GM12878 (cell line): ENCODE results near the gene NAA11. TPM values are rescaled to one million over a fixed set of nuclear protein-coding genes. Genes with fewer than 3 reads are reported as not detected.

Experiments used
- ATAC-seq: fragments of 200-7000 bp; cut with Tn5 transposase; 3 replicates; pipeline ENCODE4 v1.9.1; 2020; ENCODE audit warnings: mild to moderate bottlenecking, moderate library complexity
- BruUV-seq: library from RNA; stranded (reverse); fragments of 400-500 nt; replicated peaks from 2 replicates; lab custom pipeline; 2021; lab: Mats Ljungman, UMichigan
- CTCF ChIA-PET: fragments of 300-600 bp; sonication (Branson Sonifier 250); formaldehyde crosslinking; extraction: SDS; loops from one replicate; lab custom pipeline; 2021; ENCODE audit warnings: inconsistent platforms; lab: Yijun Ruan, JAX
- POLR2A ChIA-PET: fragments of 350-600 bp; formaldehyde crosslinking; extraction: SDS; loops from one replicate; lab custom pipeline; 2021; ENCODE audit warnings: inconsistent platforms; lab: Charles Lee
- RAD21 ChIA-PET: fragments of 300-600 bp; sonication (Branson Sonifier 250); formaldehyde crosslinking; loops from one replicate; lab custom pipeline; 2023; ENCODE audit warnings: antibody characterized with exemption; ENCODE audit not compliant: unreplicated experiment; lab: Charles Lee
- SMC1A ChIA-PET: fragments of 300-600 bp; sonication (Branson Sonifier 250); formaldehyde crosslinking; loops from one replicate; lab custom pipeline; 2023; ENCODE audit not compliant: unreplicated experiment, uncharacterized antibody; lab: Charles Lee
- DNase-seq: peaks from one replicate; pipeline ENCODE4 v3.0.0-alpha.2; 2011; ENCODE audit warnings: low read depth, low spot score
- FAIRE-seq: peaks from 3 replicates; lab custom pipeline; 2011; peaks lifted over from hg19 to GRCh38; lab: Jason Lieb, UNC
- H2AFZ ChIP-seq: 2 replicates; pipeline ENCODE4 v1.6.0; 2011; ENCODE audit warnings: low read depth, low read length, control low read depth; ENCODE audit not compliant: control insufficient read depth
- H3K27ac ChIP-seq: 2 replicates; pipeline ENCODE4 v1.5.1; 2011; ENCODE audit warnings: control low read depth; ENCODE audit not compliant: control insufficient read depth, insufficient read depth
- H3K27me3 ChIP-seq, 2 experiments: replicated peaks in 1 of 2; 2 replicates each; pipeline versions ENCODE4 v1.6.0 to v1.6.1; 2011; ENCODE audit warnings: low read length in 1 of 2; ENCODE audit not compliant: control insufficient read depth in 2 of 2, insufficient read depth in 2 of 2
- H3K36me3 ChIP-seq, 2 experiments: 2 replicates each; pipeline ENCODE4 v1.5.1; 2011; ENCODE audit warnings: low read length in 1 of 2; ENCODE audit not compliant: control insufficient read depth in 2 of 2, insufficient read depth in 2 of 2
- H3K4me1 ChIP-seq: 2 replicates; pipeline ENCODE4 v1.6.1; 2011; ENCODE audit warnings: mild to moderate bottlenecking, low read length, moderate library complexity, mixed read lengths; ENCODE audit not compliant: control insufficient read depth, insufficient read depth
- H3K4me2 ChIP-seq: 2 replicates; pipeline ENCODE4 v1.6.0; 2011; ENCODE audit warnings: control low read depth; ENCODE audit not compliant: control insufficient read depth, insufficient read depth
- H3K4me3 ChIP-seq: fragments of 200-600 bp; sonication (generic); 2 replicates; pipeline ENCODE4 v1.5.1; 2016
- H3K79me2 ChIP-seq: 2 replicates; pipeline ENCODE4 v1.6.0; 2011; ENCODE audit warnings: low read length; ENCODE audit not compliant: control insufficient read depth, insufficient read depth
- H3K9ac ChIP-seq: 2 replicates; pipeline ENCODE4 v1.8.0; 2011; ENCODE audit warnings: low read length, control low read depth, mixed read lengths; ENCODE audit not compliant: control insufficient read depth, insufficient read depth
- H3K9me3 ChIP-seq: replicated peaks from 3 replicates; pipeline ENCODE4 v1.5.1; 2011; ENCODE audit warnings: mild to moderate bottlenecking, low read length; ENCODE audit not compliant: control insufficient read depth, insufficient read depth
- H4K20me1 ChIP-seq: 2 replicates; pipeline ENCODE4 v1.6.0; 2011; ENCODE audit not compliant: control insufficient read depth, insufficient read depth
- ATF7 ChIP-seq: fragments of 450-650 bp; IDR thresholded peaks from 2 replicates; pipeline ENCODE4 v1.6.1; 2016; ENCODE audit warnings: low read depth, mild to moderate bottlenecking
- CHD4 ChIP-seq: fragments of 200-600 bp; sonication (generic); IDR thresholded peaks from 2 replicates; pipeline ENCODE4 v1.6.1; 2016; ENCODE audit warnings: mild to moderate bottlenecking
- CREM ChIP-seq: IDR thresholded peaks from 2 replicates; pipeline ENCODE4 v1.6.1; 2014; ENCODE audit warnings: antibody characterized with exemption, low read depth
- CUX1 ChIP-seq: IDR thresholded peaks from 2 replicates; pipeline ENCODE4 v1.6.1; 2012; ENCODE audit warnings: improper control_type of control experiment, low read depth, low read length; ENCODE audit not compliant: insufficient replicate concordance
- IKZF2 ChIP-seq, 2 experiments: fragments of 450-650 bp; IDR thresholded peaks; 2 replicates each; pipeline ENCODE4 v1.6.1; 2017; ENCODE audit warnings: mild to moderate bottlenecking in 2 of 2, moderate library complexity in 2 of 2
- KDM1A ChIP-seq: fragments of 200-600 bp; sonication (generic); IDR thresholded peaks from 2 replicates; pipeline ENCODE4 v1.6.1; 2016; ENCODE audit warnings: borderline replicate concordance
- RBBP5 ChIP-seq: fragments of 200-600 bp; sonication (generic); conservative IDR thresholded peaks from 2 replicates; pipeline ENCODE4 v1.6.1; 2016
- RCOR1 ChIP-seq: conservative IDR thresholded peaks from 2 replicates; pipeline ENCODE4 v1.6.1; 2012; ENCODE audit warnings: low read depth, low read length, improper control_type of control experiment
- SMARCA5 ChIP-seq: fragments of 450-650 bp; IDR thresholded peaks from 2 replicates; pipeline ENCODE4 v1.6.1; 2017; ENCODE audit warnings: mild to moderate bottlenecking
- SMC3 ChIP-seq: IDR thresholded peaks from 2 replicates; pipeline ENCODE4 v1.6.1; 2011; ENCODE audit warnings: low read length, improper control_type of control experiment, borderline replicate concordance
- SPI1 ChIP-seq: IDR thresholded peaks from 2 replicates; pipeline ENCODE4 v1.6.1; 2011; ENCODE audit warnings: low read depth, mild to moderate bottlenecking, low read length, moderate library complexity, borderline replicate concordance; ENCODE audit not compliant: insufficient read depth
- WGBS: methylation state at CpG from one replicate; pipeline ENCODE4 v1.1.6; 2016; ENCODE audit warnings: low lambda C conversion rate; ENCODE audit not compliant: insufficient replicate concordance, insufficient coverage; ENCODE audit errors: missing lambda C conversion rate; 5-methylcytosine and 5-hydroxymethylcytosine counted together
- in situ Hi-C: fragments of 300-500 bp; cut with MboI; formaldehyde crosslinking; loops from 9 replicates; pipeline ENCODE4 v1.14.3; 2018; ENCODE audit warnings: mixed read lengths
- intact Hi-C: fragments of 100-400 bp; cut with micrococcal nuclease; formaldehyde crosslinking; loops from one replicate; pipeline ENCODE4 v1.14.2; 2022; ENCODE audit not compliant: unreplicated experiment
- polyA plus RNA-seq, 11 experiments: library from polyadenylated mRNA; depleted of rRNA in 4 of 11; unstranded in 6 of 11; stranded (reverse) in 5 of 11; fragments of >200 nt; fragmentation: Nextera tagmentation in 4 of 11; fragmentation: Illumina TruSeq in 1 of 11; extraction: Ambion mirVana in 4 of 11; extraction: Trizol in 1 of 11; gene quantifications; 1 replicate in 1 of 11; 2 replicates in 10 of 11; pipeline versions ENCODE4 v1.2.1 to v1.2.3, GENCODE V29; 2011 to 2016; ENCODE audit warnings: inconsistent platforms in 2 of 11, missing spikeins in 2 of 11, low read depth in 1 of 11
- total RNA-seq, 4 experiments: library from RNA; depleted of rRNA in 3 of 4; stranded (reverse); fragments of >200 nt in 3 of 4; fragmentation: Illumina TruSeq in 1 of 4; extraction: Trizol in 1 of 4; gene quantifications; 2 replicates each; pipeline versions ENCODE4 v1.2.1 to v1.2.3, GENCODE V29; 2013 to 2021
- TF ChIP-seq, protein P1 (sequence below), 3 experiments: IDR thresholded peaks in 2 of 3; conservative IDR thresholded peaks in 1 of 3; 2 replicates each; pipeline ENCODE4 v1.5.1; 2011; ENCODE audit warnings: low read depth in 3 of 3, low read length in 3 of 3, mild to moderate bottlenecking in 3 of 3, control low read depth in 2 of 3, moderate library complexity in 2 of 3, inconsistent platforms in 1 of 3, mixed read lengths in 1 of 3; ENCODE audit not compliant: control insufficient read depth in 2 of 3, insufficient read depth in 1 of 3; ENCODE audit errors: extremely low read depth in 1 of 3
- TF ChIP-seq, protein P2 (sequence below): fragments of 450-650 bp; IDR thresholded peaks from 2 replicates; pipeline ENCODE4 v1.6.1; 2016; ENCODE audit warnings: mild to moderate bottlenecking

The NAA11 gene
- total and polyA plus RNA-seq, 10 of the 15 experiments (the other 5 are each of a cell fraction or from before 2014, with no cell fraction given) = 0.12 to 0.16 TPM; not detected in 8

DNA sequence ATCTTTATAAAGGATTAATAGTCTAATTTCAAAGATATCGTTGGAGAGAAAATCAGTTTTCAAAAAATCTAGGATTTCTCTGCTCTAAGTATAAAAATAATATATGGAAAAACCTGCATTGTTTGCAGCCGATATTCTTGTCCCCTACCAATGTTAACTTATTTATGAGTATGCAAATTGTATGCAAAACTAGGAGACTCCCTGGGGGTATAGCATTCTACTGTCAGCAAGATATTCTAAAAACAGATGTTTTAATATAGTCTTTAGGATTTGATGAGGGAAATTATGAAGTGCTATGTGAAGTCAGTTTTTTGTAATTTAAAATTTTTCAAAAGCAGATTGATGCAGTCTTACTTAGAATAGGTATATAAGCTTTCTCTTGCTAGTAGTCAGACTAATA lies 41.2 kb upstream of the NAA11 start:
- BruUV-seq = no TSS peak
- no peak for FAIRE-seq
- RAD21 ChIA-PET = no interaction called here
- 57% methylated on average over 2 of the region's 2 CpGs for WGBS
- Histone ChIP-seq H3K4me1 (no peaks in the 10 kb centered on the region), H4K20me1 (no peaks in the 10 kb centered on the region), H3K36me3 (no peaks in the 10 kb centered on the region), H2AFZ (no peak overlapping the region), H3K27me3 (no peaks in the 10 kb centered on the region), H3K79me2 (no peaks in the 10 kb centered on the region)
- no peak for DNase-seq
- intact Hi-C loops (no loop called here), in situ Hi-C loops (no loop called here)
- CTCF ChIA-PET = interaction anchor here (0.7 to 1.0 kb wide), 2 partner anchors 9 to 11 kb away, joined by 3 read pairs; no protein-coding TSS in a partner anchor
- TF ChIP-seq RCOR1 = no peak
- TF ChIP-seq, protein P1, sequence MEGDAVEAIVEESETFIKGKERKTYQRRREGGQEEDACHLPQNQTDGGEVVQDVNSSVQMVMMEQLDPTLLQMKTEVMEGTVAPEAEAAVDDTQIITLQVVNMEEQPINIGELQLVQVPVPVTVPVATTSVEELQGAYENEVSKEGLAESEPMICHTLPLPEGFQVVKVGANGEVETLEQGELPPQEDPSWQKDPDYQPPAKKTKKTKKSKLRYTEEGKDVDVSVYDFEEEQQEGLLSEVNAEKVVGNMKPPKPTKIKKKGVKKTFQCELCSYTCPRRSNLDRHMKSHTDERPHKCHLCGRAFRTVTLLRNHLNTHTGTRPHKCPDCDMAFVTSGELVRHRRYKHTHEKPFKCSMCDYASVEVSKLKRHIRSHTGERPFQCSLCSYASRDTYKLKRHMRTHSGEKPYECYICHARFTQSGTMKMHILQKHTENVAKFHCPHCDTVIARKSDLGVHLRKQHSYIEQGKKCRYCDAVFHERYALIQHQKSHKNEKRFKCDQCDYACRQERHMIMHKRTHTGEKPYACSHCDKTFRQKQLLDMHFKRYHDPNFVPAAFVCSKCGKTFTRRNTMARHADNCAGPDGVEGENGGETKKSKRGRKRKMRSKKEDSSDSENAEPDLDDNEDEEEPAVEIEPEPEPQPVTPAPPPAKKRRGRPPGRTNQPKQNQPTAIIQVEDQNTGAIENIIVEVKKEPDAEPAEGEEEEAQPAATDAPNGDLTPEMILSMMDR (IDR thresholded peaks at IDR 0.05 in 2 of 3, conservative IDR thresholded peaks at IDR 0.05 in 1 of 3; ENCODE audit: control insufficient read depth in 2 of 3, extremely low read depth in 1 of 3, insufficient read depth in 1 of 3, low read depth in 3 of 3, low read length in 3 of 3) = no peak
- no peak for TF ChIP-seq CHD4
- TF ChIP-seq, protein P2, sequence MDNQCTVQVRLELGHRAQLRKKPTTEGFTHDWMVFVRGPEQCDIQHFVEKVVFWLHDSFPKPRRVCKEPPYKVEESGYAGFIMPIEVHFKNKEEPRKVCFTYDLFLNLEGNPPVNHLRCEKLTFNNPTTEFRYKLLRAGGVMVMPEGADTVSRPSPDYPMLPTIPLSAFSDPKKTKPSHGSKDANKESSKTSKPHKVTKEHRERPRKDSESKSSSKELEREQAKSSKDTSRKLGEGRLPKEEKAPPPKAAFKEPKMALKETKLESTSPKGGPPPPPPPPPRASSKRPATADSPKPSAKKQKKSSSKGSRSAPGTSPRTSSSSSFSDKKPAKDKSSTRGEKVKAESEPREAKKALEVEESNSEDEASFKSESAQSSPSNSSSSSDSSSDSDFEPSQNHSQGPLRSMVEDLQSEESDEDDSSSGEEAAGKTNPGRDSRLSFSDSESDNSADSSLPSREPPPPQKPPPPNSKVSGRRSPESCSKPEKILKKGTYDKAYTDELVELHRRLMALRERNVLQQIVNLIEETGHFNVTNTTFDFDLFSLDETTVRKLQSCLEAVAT = no peak
- TF ChIP-seq KDM1A = no peak
- TF ChIP-seq SMARCA5 = no peak
- TF ChIP-seq CUX1 = no peak
- TF ChIP-seq SMC3 = no peak
- TF ChIP-seq ATF7 = no peak
- TF ChIP-seq IKZF2 (IDR thresholded peaks at IDR 0.05) = no peak
- TF ChIP-seq CREM = no peak
- TF ChIP-seq RBBP5 = no peak
- TF ChIP-seq SPI1 = no peak
- TF ChIP-seq, all 136 proteins: peak for 0
- Histone ChIP-seq H3K9ac (no peak overlapping the region), H3K4me3 (no peak overlapping the region), H3K9me3 (no peaks in the 10 kb centered on the region), H3K27ac (no peak overlapping the region), H3K4me2 (no peak overlapping the region)
- POLR2A ChIA-PET = no interaction called here
- ATAC-seq = no peak
- SMC1A ChIA-PET = interaction anchor here (1.5 kb wide), 1 partner anchor 25 kb away, joined by 3 read pairs; no protein-coding TSS in a partner anchor
